GM12878 (cell line): ENCODE results near the gene IFI27L2. TPM values are rescaled to one million over a fixed set of nuclear protein-coding genes. Genes with fewer than 3 reads are reported as not detected.

Source experiments
- ASH2L ChIP-seq: fragments of 300-600, 200-600 bp; sonication (generic); IDR thresholded peaks from 2 replicates; pipeline ENCODE4 v1.6.1; 2017; ENCODE audit warnings: low read depth, mild to moderate bottlenecking, borderline replicate concordance
- ATF7 ChIP-seq: fragments of 450-650 bp; IDR thresholded peaks from 2 replicates; pipeline ENCODE4 v1.6.1; 2016; ENCODE audit warnings: low read depth, mild to moderate bottlenecking
- BCL11A ChIP-seq: IDR thresholded peaks from 2 replicates; pipeline ENCODE4 v1.6.1; 2011; ENCODE audit warnings: low read depth, low read length
- GATAD2B ChIP-seq: fragments of 450-650 bp; conservative IDR thresholded peaks from 2 replicates; pipeline ENCODE4 v1.6.1; 2017; ENCODE audit warnings: low read depth, mild to moderate bottlenecking, moderate library complexity
- NFYA ChIP-seq: IDR thresholded peaks from 2 replicates; pipeline ENCODE4 v1.6.1; 2011; ENCODE audit warnings: low read depth, mild to moderate bottlenecking, low read length, improper control_type of control experiment, borderline replicate concordance
- NFYB ChIP-seq: IDR thresholded peaks from 2 replicates; pipeline ENCODE4 v1.6.1; 2011; ENCODE audit warnings: low read depth, mild to moderate bottlenecking, low read length, improper control_type of control experiment, moderate library complexity; ENCODE audit not compliant: insufficient read depth
- NR2C1 ChIP-seq: fragments of 450-650 bp; IDR thresholded peaks from 2 replicates; pipeline ENCODE4 v1.6.1; 2017; ENCODE audit warnings: antibody characterized with exemption, mild to moderate bottlenecking, moderate library complexity
- POLR2A ChIP-seq: IDR thresholded peaks from 2 replicates; pipeline ENCODE4 v1.6.1; 2011; ENCODE audit warnings: low read depth, mild to moderate bottlenecking, low read length
- RB1 ChIP-seq: fragments of 450-650 bp; formaldehyde crosslinking; IDR thresholded peaks from 2 replicates; pipeline ENCODE4 v1.6.1; 2017; ENCODE audit warnings: mild to moderate bottlenecking, borderline replicate concordance
- TAF1 ChIP-seq: IDR thresholded peaks from 2 replicates; pipeline ENCODE4 v1.6.1; 2011; ENCODE audit warnings: mild to moderate bottlenecking, low read depth, low read length, borderline replicate concordance
- ZNF24 ChIP-seq: fragments of 450-650 bp; IDR thresholded peaks from 2 replicates; pipeline ENCODE4 v1.6.1; 2017; ENCODE audit warnings: antibody characterized with exemption, mild to moderate bottlenecking
- polyA plus RNA-seq, 11 experiments: library from polyadenylated mRNA; depleted of rRNA in 4 of 11; unstranded in 6 of 11; stranded (reverse) in 5 of 11; fragments of >200 nt; fragmentation: Nextera tagmentation in 4 of 11; fragmentation: Illumina TruSeq in 1 of 11; extraction: Ambion mirVana in 4 of 11; extraction: Trizol in 1 of 11; gene quantifications; 1 replicate in 1 of 11; 2 replicates in 10 of 11; pipeline versions ENCODE4 v1.2.1 to v1.2.3, GENCODE V29; 2011 to 2016; ENCODE audit warnings: inconsistent platforms in 2 of 11, missing spikeins in 2 of 11, low read depth in 1 of 11
- total RNA-seq, 4 experiments: library from RNA; depleted of rRNA in 3 of 4; stranded (reverse); fragments of >200 nt in 3 of 4; fragmentation: Illumina TruSeq in 1 of 4; extraction: Trizol in 1 of 4; gene quantifications; 2 replicates each; pipeline versions ENCODE4 v1.2.1 to v1.2.3, GENCODE V29; 2013 to 2021
- TF ChIP-seq, protein P1 (sequence below): fragments of 450-650 bp; IDR thresholded peaks from 2 replicates; pipeline ENCODE4 v1.6.1; 2016; ENCODE audit warnings: mild to moderate bottlenecking, moderate library complexity, borderline replicate concordance
- TF ChIP-seq, protein P2 (sequence below): fragments of 450-650 bp; IDR thresholded peaks from 2 replicates; pipeline ENCODE4 v1.6.1; 2017; ENCODE audit warnings: mild to moderate bottlenecking
- TF ChIP-seq, protein P3 (sequence below): IDR thresholded peaks from 2 replicates; pipeline ENCODE4 v1.6.1; 2012; ENCODE audit warnings: low read depth, low read length, improper control_type of control experiment

The IFI27L2 gene
- total and polyA plus RNA-seq, 10 of the 15 experiments (the other 5 are each of a cell fraction or from before 2014, with no cell fraction given), result 26.6 to 134 (median 60.3) TPM

DNA sequence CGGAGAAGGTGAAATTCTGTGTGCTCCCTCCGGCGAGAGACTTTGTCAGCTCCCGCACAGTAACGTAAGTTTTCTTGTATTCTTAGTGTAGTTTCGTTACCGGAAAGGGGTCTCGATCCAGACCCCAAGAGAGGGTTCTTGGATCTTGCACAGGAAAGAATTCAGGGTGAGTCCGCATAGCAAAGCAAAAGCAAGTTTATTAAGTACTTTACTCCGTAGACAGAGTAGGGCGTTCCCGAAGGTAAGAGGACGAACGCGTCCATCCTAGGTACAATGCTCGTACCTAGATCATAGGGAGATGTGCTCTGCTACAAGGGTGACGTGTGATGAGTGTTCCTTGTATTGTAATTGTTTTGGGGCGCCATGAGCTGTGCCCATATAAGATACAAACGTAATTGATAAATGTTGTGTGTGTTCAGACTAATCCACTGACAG is 48.0 kb downstream of the IFI27L2 start (continued):
- TF ChIP-seq, protein P1, sequence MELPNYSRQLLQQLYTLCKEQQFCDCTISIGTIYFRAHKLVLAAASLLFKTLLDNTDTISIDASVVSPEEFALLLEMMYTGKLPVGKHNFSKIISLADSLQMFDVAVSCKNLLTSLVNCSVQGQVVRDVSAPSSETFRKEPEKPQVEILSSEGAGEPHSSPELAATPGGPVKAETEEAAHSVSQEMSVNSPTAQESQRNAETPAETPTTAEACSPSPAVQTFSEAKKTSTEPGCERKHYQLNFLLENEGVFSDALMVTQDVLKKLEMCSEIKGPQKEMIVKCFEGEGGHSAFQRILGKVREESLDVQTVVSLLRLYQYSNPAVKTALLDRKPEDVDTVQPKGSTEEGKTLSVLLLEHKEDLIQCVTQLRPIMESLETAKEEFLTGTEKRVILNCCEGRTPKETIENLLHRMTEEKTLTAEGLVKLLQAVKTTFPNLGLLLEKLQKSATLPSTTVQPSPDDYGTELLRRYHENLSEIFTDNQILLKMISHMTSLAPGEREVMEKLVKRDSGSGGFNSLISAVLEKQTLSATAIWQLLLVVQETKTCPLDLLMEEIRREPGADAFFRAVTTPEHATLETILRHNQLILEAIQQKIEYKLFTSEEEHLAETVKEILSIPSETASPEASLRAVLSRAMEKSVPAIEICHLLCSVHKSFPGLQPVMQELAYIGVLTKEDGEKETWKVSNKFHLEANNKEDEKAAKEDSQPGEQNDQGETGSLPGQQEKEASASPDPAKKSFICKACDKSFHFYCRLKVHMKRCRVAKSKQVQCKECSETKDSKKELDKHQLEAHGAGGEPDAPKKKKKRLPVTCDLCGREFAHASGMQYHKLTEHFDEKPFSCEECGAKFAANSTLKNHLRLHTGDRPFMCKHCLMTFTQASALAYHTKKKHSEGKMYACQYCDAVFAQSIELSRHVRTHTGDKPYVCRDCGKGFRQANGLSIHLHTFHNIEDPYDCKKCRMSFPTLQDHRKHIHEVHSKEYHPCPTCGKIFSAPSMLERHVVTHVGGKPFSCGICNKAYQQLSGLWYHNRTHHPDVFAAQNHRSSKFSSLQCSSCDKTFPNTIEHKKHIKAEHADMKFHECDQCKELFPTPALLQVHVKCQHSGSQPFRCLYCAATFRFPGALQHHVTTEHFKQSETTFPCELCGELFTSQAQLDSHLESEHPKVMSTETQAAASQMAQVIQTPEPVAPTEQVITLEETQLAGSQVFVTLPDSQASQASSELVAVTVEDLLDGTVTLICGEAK, result peak; percentile 16; the same call in 1 of the 2 replicates
- TF ChIP-seq BCL11A (no peak), POLR2A (no peak), ATF7 (no peak), GATAD2B (no peak), RB1 (no peak), ASH2L (no peak), NR2C1 (no peak), ZNF24 (no peak), NFYB (no peak), TAF1 (no peak), NFYA (no peak)
- TF ChIP-seq, protein P2, sequence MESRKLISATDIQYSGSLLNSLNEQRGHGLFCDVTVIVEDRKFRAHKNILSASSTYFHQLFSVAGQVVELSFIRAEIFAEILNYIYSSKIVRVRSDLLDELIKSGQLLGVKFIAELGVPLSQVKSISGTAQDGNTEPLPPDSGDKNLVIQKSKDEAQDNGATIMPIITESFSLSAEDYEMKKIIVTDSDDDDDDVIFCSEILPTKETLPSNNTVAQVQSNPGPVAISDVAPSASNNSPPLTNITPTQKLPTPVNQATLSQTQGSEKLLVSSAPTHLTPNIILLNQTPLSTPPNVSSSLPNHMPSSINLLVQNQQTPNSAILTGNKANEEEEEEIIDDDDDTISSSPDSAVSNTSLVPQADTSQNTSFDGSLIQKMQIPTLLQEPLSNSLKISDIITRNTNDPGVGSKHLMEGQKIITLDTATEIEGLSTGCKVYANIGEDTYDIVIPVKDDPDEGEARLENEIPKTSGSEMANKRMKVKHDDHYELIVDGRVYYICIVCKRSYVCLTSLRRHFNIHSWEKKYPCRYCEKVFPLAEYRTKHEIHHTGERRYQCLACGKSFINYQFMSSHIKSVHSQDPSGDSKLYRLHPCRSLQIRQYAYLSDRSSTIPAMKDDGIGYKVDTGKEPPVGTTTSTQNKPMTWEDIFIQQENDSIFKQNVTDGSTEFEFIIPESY, result no peak
- TF ChIP-seq, protein P3, sequence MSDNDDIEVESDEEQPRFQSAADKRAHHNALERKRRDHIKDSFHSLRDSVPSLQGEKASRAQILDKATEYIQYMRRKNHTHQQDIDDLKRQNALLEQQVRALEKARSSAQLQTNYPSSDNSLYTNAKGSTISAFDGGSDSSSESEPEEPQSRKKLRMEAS, result no peak
